ENCODE measurements around the gene ATG4C.
"Not testable (repeated sequence)": the region's sequence is repeated elsewhere in the genome, so short reads cannot be mapped to it uniquely, and the experiment has no call there.

The ATG4C gene

DNA sequence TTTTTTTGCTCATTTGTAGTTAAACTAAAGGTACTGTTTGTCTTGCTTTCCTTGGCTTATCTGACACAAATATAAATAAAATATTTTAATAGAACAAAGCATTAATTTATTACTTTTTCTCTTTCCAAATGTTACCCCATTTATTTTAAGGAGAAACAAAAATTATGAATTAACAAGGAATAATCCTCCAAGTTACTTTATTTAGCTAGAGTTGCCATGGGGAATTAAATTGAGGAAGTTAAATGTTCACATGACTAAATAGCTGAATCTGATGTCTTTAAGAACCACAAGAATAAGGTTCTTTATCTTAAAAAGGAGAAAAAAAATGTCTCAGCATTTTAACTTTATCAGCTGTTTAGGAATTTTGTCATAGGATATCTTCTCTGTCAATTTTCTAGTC is 12.3 kb downstream of the ATG4C start:
- H3K4me1 Mint-ChIP-seq (ENCODE audit: low read depth) = peaks cover 40% of the 10 kb centered on the region
- H3K36me3 Mint-ChIP-seq (ENCODE audit: low read depth) = peaks cover 15% of the 10 kb centered on the region
- H3K4me3 Mint-ChIP-seq = no peak overlapping the region
- H3K9me3 Mint-ChIP-seq = no peaks in the 10 kb centered on the region
- intact Hi-C loops (cut with micrococcal nuclease) = no loop called here
- peak overlapping the region; percentile 82 for H3K27ac Mint-ChIP-seq
- no peaks in the 10 kb centered on the region for H3K27me3 Mint-ChIP-seq

DNA sequence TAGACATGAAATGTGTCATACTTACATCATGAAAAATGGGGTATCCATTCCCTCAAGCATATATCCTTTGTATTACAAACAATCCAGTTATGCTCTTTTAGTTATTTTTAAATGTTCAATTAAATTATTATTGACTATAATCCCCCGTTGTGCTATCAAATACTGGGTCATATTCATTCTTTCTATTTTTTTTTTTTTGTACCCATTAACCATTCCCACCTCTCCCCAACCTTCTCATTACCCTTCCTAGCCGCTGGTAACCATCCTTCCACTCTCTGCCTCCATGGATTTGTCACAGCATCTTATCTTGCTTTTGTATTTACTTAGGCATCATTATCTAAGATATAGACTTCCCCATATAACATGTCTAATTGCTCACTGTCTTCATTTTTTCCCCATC is 15.8 kb downstream of the ATG4C start:
- H3K36me3 Mint-ChIP-seq (ENCODE audit: low read depth) = peaks cover 18% of the 10 kb centered on the region
- H3K27ac Mint-ChIP-seq = peak overlapping the region; percentile 90
- no peaks in the 10 kb centered on the region for H3K9me3 Mint-ChIP-seq
- peaks cover 40% of the 10 kb centered on the region for H3K4me1 Mint-ChIP-seq (ENCODE audit: low read depth)
- H3K27me3 Mint-ChIP-seq = no peaks in the 10 kb centered on the region
- intact Hi-C loops (cut with micrococcal nuclease) = loop anchor here (2.0 kb wide), 1 partner anchor 15 kb away; the partner anchor contains the start of gene ATG4C
- no peak overlapping the region for H3K4me3 Mint-ChIP-seq

DNA sequence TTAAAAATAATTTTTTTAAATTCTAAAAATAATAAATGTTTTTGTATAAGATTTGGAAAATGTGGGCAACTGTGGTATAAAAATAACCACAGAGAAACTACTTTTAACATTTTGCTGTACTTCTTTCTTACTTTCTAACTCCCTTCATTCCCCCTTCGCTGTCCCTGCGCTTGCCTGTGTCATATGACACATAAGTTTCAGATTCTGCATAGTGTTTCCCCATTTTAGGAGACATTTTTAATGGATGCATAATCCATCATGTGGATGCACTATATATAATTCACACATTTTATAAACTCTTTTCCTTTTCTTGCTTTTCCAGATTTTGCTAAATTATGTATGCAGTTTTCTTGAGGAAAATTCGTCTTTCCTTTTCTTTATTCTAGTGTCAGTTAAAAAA is 16.3 kb downstream of the ATG4C start:
- intact Hi-C loops (cut with micrococcal nuclease) = loop anchor here (2.0 kb wide), 1 partner anchor 15 kb away; the partner anchor contains the start of gene ATG4C
- Mint-ChIP-seq H3K4me1 (ENCODE audit: low read depth) (peaks cover 37% of the 10 kb centered on the region), H3K4me3 (no peak overlapping the region), H3K9me3 (no peaks in the 10 kb centered on the region), H3K27me3 (no peaks in the 10 kb centered on the region), H3K27ac (peak overlapping the region; percentile 90), H3K36me3 (ENCODE audit: low read depth) (peaks cover 18% of the 10 kb centered on the region)

DNA sequence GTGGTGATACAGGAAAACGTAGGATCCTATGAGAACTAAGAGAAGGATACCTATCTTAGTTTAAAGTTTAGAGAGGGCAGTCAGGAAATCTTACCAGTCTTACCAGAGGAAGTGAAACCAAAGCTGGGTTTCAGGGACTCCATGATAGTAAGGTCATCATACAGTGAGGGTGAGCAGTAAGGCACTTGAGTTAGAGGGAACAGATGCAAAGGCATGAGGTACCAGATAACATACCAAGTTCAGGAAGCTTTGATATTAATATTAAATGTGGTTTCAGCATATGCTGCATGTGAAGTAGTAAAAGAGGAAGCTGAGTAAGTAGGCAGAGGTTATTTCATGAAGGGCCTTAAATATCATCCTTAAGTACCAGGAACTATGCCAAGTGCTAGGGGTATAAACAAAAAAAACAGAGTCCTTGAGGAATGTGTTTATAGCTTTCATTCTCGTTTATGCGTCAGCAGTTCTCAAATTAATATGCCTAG is 16.9 kb downstream of the ATG4C start:
- Mint-ChIP-seq H3K4me1 (ENCODE audit: low read depth) (peaks cover 32% of the 10 kb centered on the region), H3K4me3 (peak overlapping the region; percentile 34), H3K9me3 (no peaks in the 10 kb centered on the region), H3K27ac (peak overlapping the region; percentile 90), H3K27me3 (no peaks in the 10 kb centered on the region), H3K36me3 (ENCODE audit: low read depth) (peaks cover 23% of the 10 kb centered on the region)
- intact Hi-C loops (cut with micrococcal nuclease) = loop anchor here (1.0 to 2.0 kb wide), 2 partner anchors 9 to 16 kb away; partner anchors contain the start of gene ATG4C

DNA sequence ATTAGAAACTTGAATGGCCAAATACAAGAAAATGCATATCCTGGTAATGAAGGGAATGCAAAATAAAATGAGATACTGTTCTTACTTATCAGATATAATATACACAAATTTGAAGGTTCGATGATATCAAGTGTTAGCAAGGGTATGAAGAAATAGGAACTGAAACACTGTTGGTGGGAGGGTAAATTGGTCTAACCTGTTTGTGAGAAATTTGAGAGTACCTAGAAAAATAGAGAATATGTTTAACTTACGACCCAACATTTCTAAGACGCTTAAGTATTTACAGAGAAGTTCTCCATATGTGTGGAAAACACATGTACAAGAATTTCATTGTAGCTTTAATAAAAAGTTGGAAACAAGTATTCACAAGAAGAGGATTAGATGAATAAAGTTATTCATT is 25.9 kb downstream of the ATG4C start:
- H3K9me3 Mint-ChIP-seq = no peaks in the 10 kb centered on the region

DNA sequence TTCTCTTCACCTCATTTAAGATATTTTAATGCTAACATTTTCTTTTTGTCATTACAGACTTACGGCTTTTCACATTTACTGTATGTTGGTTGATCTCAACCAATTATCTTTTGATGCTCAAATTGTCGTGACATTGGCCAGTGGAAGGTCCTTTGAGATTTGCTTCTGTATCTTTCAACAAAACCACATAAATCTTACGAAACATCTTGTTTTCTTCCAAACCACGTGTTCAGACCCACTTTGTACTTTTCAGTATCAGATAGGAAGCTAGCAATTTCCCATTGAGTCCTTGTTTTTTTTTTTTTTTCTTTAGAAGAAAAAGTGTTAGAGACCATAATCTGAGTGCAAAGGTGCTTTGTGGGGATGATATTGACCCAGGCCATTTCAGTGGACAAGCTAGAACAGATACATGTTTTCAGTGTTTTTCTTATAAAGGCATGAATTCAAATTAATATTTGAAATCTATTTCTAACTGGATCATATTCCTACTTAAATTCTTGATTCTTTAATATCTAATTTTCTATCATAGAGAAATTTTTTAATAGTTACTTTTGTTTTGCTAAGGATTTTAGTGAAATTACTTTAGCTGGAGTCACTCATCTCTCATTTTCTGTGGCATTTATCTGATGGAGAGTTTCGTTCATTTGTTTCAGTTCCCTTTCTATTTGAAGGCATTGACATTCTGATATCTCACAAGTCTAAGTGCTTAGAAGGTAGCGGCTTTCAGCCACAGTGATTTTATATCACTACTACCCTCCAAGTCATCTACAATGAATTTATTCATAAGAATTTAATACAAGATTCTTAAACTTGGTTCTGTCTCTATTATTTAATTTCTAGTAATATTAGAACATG is 26.7 kb downstream of the ATG4C start:
- Mint-ChIP-seq H3K27me3 (no peaks in the 10 kb centered on the region), H3K4me1 (ENCODE audit: low read depth) (peaks cover 11% of the 10 kb centered on the region), H3K4me3 (no peak overlapping the region), H3K27ac (no peak overlapping the region), H3K9me3 (no peaks in the 10 kb centered on the region), H3K36me3 (ENCODE audit: low read depth) (peaks cover 49% of the 10 kb centered on the region)
- intact Hi-C loops (cut with micrococcal nuclease) = loop anchor here (1.0 kb wide), 1 partner anchor 9 kb away; no protein-coding TSS in a partner anchor

More for the DNA sequence above, 25.9 kb downstream of the ATG4C start:
- peaks cover 11% of the 10 kb centered on the region for H3K4me1 Mint-ChIP-seq (ENCODE audit: low read depth)
- H3K4me3 Mint-ChIP-seq = no peak overlapping the region
- H3K27ac Mint-ChIP-seq = no peak overlapping the region
- peaks cover 51% of the 10 kb centered on the region for H3K36me3 Mint-ChIP-seq (ENCODE audit: low read depth)
- intact Hi-C loops (cut with micrococcal nuclease) = loop anchor here (1.0 kb wide), 1 partner anchor 8 kb away; no protein-coding TSS in a partner anchor
- H3K27me3 Mint-ChIP-seq = no peaks in the 10 kb centered on the region

DNA sequence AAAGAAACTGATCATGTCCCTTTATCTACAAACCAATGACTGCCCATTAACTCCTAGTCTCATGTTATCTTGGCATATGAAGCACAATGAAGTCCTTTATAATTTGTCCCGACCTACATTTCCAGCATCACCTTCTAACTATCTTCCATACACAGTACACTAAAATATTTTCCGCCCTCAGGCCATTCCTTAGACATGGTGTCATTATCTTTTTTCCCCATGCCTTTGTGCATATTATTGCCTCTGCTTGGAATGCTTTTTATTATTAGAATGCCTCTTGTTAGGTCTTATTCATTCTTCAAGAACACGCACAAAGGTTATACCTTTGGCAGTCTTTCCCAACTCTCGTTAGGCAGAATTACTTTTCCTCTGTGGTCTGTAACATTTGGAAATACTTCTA is 39.6 kb downstream of the ATG4C start:
- Mint-ChIP-seq H3K36me3 (ENCODE audit: low read depth) (peaks cover 68% of the 10 kb centered on the region), H3K9me3 (peaks cover 12% of the 10 kb centered on the region), H3K4me3 (no peak overlapping the region), H3K4me1 (ENCODE audit: low read depth) (no peaks in the 10 kb centered on the region), H3K27ac (no peak overlapping the region), H3K27me3 (no peaks in the 10 kb centered on the region)
- intact Hi-C loops (cut with micrococcal nuclease) = no loop called here

DNA sequence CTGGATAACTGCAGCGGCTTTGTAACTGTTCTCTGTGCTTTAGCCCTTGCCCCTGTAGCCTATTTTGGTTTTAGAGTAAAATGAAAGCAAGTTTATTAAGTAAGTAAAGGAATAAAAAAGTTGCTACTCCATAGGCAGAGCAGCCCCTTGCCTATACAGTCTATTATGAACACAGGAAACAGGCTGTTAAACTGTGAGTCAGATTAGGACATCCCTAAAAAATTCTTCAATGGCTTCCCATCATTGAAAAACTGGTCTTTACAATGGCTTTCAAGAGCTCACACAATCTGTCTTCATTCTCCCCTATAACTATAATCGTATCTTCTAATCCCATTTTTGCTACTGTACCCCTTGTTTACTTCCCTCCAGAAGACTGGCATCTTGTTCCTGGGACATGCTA is 43.0 kb downstream of the ATG4C start:
- Mint-ChIP-seq H3K27ac (no peak overlapping the region), H3K27me3 (no peaks in the 10 kb centered on the region), H3K4me3 (no peak overlapping the region), H3K9me3 (peaks cover 12% of the 10 kb centered on the region), H3K36me3 (ENCODE audit: low read depth) (peaks cover 69% of the 10 kb centered on the region), H3K4me1 (ENCODE audit: low read depth) (no peaks in the 10 kb centered on the region)
- intact Hi-C loops (cut with micrococcal nuclease) = no loop called here

DNA sequence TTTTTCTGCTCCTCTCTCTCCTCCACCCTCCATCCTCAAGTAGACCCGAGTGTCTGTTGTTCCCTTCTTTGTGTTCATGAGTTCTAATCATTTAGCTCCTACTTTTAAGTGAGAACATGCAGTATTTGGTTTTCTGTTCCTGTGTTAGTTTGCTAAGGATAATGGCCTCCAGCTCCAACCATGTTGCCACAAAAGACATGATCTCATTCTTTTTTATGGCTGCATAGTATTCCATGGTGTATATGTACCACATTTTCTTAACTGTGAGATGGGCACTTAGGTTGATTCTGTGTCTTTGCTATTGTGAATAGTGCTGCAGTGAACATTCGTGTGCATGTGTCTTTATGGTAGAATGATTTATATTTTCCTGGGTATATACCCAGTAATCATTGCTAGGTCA is 43.9 kb downstream of the ATG4C start:
- intact Hi-C loops (cut with micrococcal nuclease); H3K27me3 Mint-ChIP-seq; H3K27ac Mint-ChIP-seq; H3K4me1 Mint-ChIP-seq (ENCODE audit: low read depth); H3K4me3 Mint-ChIP-seq: not testable (repeated sequence)
- peaks cover 12% of the 10 kb centered on the region for H3K9me3 Mint-ChIP-seq
- peaks cover 75% of the 10 kb centered on the region for H3K36me3 Mint-ChIP-seq (ENCODE audit: low read depth)

DNA sequence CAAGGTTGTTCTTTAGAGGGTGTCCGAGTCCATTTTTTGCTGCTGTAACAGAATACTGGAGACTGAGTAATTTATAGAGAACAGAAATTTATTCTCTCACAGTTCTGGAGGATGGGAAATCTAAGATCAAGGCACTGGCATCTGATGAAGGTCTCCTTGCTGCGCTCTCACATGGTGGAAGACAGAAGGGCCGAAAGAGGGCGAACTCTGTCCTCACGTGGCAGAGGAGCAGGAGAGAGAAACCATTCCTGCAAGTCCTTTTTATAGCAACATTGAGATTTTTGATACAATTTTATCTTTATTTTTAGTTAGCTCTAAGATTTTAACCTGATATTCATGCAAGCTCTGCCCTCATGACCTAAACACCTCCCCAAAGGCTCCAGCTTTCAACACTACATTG is 48.3 kb downstream of the ATG4C start:
- H3K9me3 Mint-ChIP-seq = peaks cover 8% of the 10 kb centered on the region
- H3K4me3 Mint-ChIP-seq = no peak overlapping the region
- intact Hi-C loops (cut with micrococcal nuclease) = no loop called here
- no peaks in the 10 kb centered on the region for H3K27me3 Mint-ChIP-seq
- no peak overlapping the region for H3K27ac Mint-ChIP-seq
- peaks cover 43% of the 10 kb centered on the region for H3K36me3 Mint-ChIP-seq (ENCODE audit: low read depth)
- no peaks in the 10 kb centered on the region for H3K4me1 Mint-ChIP-seq (ENCODE audit: low read depth)

DNA sequence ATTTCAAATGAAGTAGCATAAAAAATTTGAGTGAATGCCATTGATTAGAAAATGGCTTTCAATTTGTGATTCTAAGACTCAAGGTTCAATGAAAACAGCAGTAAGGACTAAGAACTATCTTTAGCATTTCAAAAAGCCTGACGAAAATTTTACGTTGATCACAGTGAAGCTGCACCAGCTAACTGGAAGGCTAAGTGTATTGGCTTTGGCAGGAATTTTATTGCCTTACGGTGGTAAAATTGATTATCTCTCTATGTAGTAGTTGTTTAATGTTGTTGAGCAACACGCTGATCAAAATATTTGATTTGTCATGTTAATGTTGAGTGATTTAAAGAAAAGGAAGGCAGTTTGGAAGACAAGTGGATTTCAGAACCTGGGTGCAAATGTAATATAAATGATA is 49.6 kb downstream of the ATG4C start:
- no peak overlapping the region for H3K4me3 Mint-ChIP-seq
- intact Hi-C loops (cut with micrococcal nuclease) = no loop called here
- H3K4me1 Mint-ChIP-seq (ENCODE audit: low read depth) = no peaks in the 10 kb centered on the region
- H3K36me3 Mint-ChIP-seq (ENCODE audit: low read depth) = peaks cover 41% of the 10 kb centered on the region
- no peak overlapping the region for H3K27ac Mint-ChIP-seq
- no peaks in the 10 kb centered on the region for H3K9me3 Mint-ChIP-seq
- H3K27me3 Mint-ChIP-seq = no peaks in the 10 kb centered on the region

DNA sequence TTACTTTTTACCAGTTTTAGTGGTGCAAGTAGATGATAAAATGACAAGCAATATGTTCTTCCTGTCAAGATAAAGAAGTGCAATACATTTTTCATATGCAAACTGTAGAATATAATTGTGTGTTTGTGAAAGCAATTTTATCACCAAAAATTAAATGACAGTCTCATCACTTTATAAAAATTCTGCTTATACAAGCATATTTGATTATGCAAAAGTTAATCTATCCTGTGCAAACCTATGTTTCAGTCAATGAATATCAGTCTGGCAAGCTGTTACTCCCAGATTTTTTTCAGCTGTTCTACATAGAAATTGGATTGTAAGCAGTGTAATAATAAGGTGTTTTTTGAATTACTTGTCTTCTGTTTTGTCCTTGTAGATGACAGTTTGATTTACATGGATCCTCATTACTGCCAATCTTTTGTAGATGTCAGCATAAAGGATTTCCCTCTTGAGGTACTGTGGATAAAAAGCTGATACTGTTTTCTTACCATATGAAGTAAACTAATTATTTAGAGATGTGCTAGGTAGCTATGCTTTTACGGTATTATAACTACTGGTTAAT is 50.5 kb downstream of the ATG4C start:
- no peak overlapping the region for H3K27ac Mint-ChIP-seq
- H3K9me3 Mint-ChIP-seq = no peaks in the 10 kb centered on the region
- H3K36me3 Mint-ChIP-seq (ENCODE audit: low read depth) = peaks cover 41% of the 10 kb centered on the region
- no peaks in the 10 kb centered on the region for H3K4me1 Mint-ChIP-seq (ENCODE audit: low read depth)
- no peaks in the 10 kb centered on the region for H3K27me3 Mint-ChIP-seq
- intact Hi-C loops (cut with micrococcal nuclease) = no loop called here
- no peak overlapping the region for H3K4me3 Mint-ChIP-seq

DNA sequence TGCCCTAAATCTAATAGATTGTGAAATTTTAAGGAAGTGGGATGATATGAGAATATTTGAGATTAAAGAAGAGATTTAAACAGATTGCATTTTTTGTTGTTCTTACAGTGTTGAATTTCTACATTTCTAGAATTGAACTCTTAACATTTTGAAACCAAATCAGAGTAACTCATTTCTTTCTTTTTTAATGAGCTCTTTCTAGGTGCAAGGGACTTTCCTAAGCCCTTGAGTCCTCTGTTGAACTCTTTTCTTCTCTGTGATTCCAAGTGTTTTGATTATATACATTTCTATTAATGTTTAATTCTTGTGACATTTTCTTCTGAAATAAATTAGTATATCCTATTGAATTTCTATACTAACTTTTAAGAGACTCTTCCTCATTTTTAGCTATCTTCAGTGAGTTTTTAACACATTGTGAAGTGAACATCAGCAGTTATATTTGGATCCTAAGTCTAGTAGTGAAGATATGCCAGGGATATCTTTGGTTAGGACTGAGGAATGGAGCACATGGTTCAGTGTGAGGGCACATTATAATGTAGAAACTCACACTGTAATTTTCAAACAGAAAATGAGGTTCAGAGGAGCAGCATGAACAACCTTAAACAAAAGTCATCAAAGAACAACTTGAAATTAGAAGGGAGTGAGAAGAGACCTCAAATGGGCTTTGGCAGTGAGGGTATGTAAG is 53.1 kb downstream of the ATG4C start:
- intact Hi-C loops (cut with micrococcal nuclease) = no loop called here
- Mint-ChIP-seq H3K9me3 (no peaks in the 10 kb centered on the region), H3K4me1 (ENCODE audit: low read depth) (no peaks in the 10 kb centered on the region), H3K27me3 (no peaks in the 10 kb centered on the region), H3K4me3 (no peak overlapping the region), H3K27ac (no peak overlapping the region), H3K36me3 (ENCODE audit: low read depth) (peaks cover 25% of the 10 kb centered on the region)

DNA sequence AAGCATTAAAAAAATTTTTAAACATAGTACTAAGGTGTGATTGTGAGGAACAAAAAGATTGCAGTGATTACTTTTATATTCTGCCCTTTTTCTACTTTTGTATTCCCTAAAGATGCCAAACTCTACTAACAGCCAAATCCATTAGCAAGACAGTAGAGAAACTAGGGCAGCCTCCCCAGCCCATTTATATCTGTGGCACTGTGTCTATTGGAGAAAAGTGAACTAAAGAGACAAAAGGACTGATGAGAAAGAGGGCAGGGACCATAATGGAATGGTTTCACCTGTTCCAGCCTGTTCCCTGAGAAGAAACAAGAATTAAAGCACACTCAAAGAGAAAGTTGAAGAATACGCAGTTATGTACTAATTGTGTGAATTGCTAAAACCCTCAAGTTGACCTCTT is 56.6 kb downstream of the ATG4C start:
- Mint-ChIP-seq H3K27me3 (no peaks in the 10 kb centered on the region), H3K4me3 (no peak overlapping the region), H3K4me1 (ENCODE audit: low read depth) (no peaks in the 10 kb centered on the region), H3K27ac (no peak overlapping the region), H3K36me3 (ENCODE audit: low read depth) (peaks cover 9% of the 10 kb centered on the region), H3K9me3 (no peaks in the 10 kb centered on the region)
- intact Hi-C loops (cut with micrococcal nuclease) = loop anchor here (10.0 kb wide), 1 partner anchor 694 kb away; no protein-coding TSS in a partner anchor
